A673 (cell line): ENCODE measurements around the gene ST6GALNAC6. TPM values are rescaled to one million over a fixed set of nuclear protein-coding genes. Genes with fewer than 3 reads are reported as not detected.

ENCODE experiments used
- BruUV-seq: library from RNA; stranded (reverse); fragments of 400-500 nt; replicated peaks from 2 replicates; lab custom pipeline; 2021; lab: Mats Ljungman, UMichigan
- CTCF ChIA-PET: fragments of 300-600 bp; sonication (Branson Sonifier 250); formaldehyde crosslinking; loops from one replicate; lab custom pipeline; 2022; ENCODE audit warnings: antibody characterized with exemption; lab: Charles Lee
- POLR2A ChIA-PET: fragments of 300-600 bp; sonication (Branson Sonifier 250); formaldehyde crosslinking; loops from one replicate; lab custom pipeline; 2022; ENCODE audit warnings: antibody characterized with exemption; ENCODE audit not compliant: low non-redundant PET; lab: Charles Lee
- DNase-seq: peaks from one replicate; pipeline ENCODE4 v3.0.0-alpha.2; 2015; ENCODE audit warnings: low spot score
- H3K27ac ChIP-seq: fragments of 200-600 bp; sonication (generic); 2 replicates; pipeline ENCODE4 v1.5.1; 2016; ENCODE audit warnings: mixed run types, low read depth, mild to moderate bottlenecking, mixed read lengths, antibody characterized with exemption, low read length; ENCODE audit not compliant: poor library complexity, severe bottlenecking
- H3K27me3 ChIP-seq: fragments of 200-600 bp; sonication (generic); replicated peaks from 2 replicates; pipeline ENCODE4 v1.6.1; 2017; ENCODE audit warnings: mixed run types, low read depth, mild to moderate bottlenecking, mixed read lengths, antibody characterized with exemption, low read length; ENCODE audit not compliant: insufficient read depth, poor library complexity
- H3K36me3 ChIP-seq: fragments of 200-600 bp; sonication (generic); 2 replicates; pipeline ENCODE4 v1.6.1; 2016; ENCODE audit warnings: mixed run types, mild to moderate bottlenecking, mixed read lengths, antibody characterized with exemption, low read length; ENCODE audit not compliant: insufficient read depth, poor library complexity, severe bottlenecking
- H3K4me1 ChIP-seq: fragments of 200-600 bp; sonication (generic); 2 replicates; pipeline ENCODE4 v1.6.1; 2017; ENCODE audit warnings: mixed run types, mild to moderate bottlenecking, mixed read lengths, antibody characterized with exemption, low read length; ENCODE audit not compliant: insufficient read depth, poor library complexity, severe bottlenecking
- H3K4me3 ChIP-seq: fragments of 200-600 bp; sonication (generic); 2 replicates; pipeline ENCODE4 v1.5.1; 2016; ENCODE audit warnings: low read depth, mixed run types, mild to moderate bottlenecking, mixed read lengths, low read length; ENCODE audit not compliant: poor library complexity, severe bottlenecking
- H3K9me3 ChIP-seq: fragments of 200-600 bp; sonication (generic); 2 replicates; pipeline ENCODE4 v1.6.1; 2016; ENCODE audit warnings: mixed run types, low read depth, mild to moderate bottlenecking, mixed read lengths, antibody characterized with exemption, low read length; ENCODE audit not compliant: poor library complexity, severe bottlenecking
- EZH2 ChIP-seq: fragments of 200-600 bp; sonication (generic); IDR thresholded peaks from 2 replicates; pipeline ENCODE4 v1.6.1; 2017; ENCODE audit warnings: borderline replicate concordance, low read depth, mild to moderate bottlenecking, mixed read lengths, antibody characterized with exemption, low read length; ENCODE audit not compliant: poor library complexity, severe bottlenecking
- intact Hi-C: fragments of 100-400 bp; cut with micrococcal nuclease; formaldehyde crosslinking; loops from one replicate; pipeline ENCODE4 v1.10.0; 2022; ENCODE audit not compliant: unreplicated experiment
- total RNA-seq: library from RNA; stranded (reverse); gene quantifications from 2 replicates; pipeline ENCODE4 v1.2.3, GENCODE V29; 2021
- TF ChIP-seq, protein P1 (sequence below): fragments of 300-800, 200-600 bp; sonication (generic); conservative IDR thresholded peaks from 2 replicates; pipeline ENCODE4 v1.5.1; 2017; ENCODE audit warnings: low read depth, mild to moderate bottlenecking, antibody characterized with exemption, low read length, moderate library complexity, mixed read lengths

ST6GALNAC6 gene
- total RNA-seq, 1 experiment from 2014 or later = 34.7 TPM

DNA sequence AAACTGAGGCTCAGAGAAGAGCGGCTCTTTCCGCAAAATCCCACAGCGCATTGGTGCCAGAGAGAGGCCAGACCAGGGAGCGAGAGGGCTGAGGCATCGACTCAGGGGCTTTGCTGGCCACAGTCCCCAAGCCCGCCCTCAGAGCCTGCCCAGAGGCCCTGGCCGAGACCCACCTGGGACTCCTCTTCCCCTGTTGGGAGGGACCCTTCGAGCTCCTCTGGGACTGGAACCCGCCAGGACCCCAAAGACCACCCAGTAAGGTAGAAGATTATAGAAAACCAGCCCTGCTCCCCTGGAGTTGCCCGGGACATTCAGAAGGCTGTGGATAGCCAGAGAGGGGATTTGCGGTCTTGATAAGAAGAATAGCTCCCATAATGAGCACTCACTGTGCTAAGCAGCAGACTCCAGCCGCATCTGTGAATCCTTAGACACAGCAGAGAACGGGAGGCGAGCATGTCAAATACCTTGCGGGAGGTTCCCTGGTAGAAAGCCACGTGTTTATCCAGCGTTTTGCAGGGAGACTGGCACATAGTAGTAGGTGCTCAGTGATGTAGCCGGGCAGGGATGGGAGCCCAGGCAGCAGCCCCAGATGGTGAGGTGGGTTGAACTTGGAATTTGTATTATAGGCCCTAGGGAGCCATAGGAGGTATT lies 21.3 kb downstream of the ST6GALNAC6 start:
- H3K27ac ChIP-seq = peak overlapping the region; percentile 14
- peak; percentile 33 for DNase-seq
- ChIA-PET POLR2A (no interaction called here), CTCF (no interaction called here)
- no peaks in the 10 kb centered on the region for H3K36me3 ChIP-seq
- TF ChIP-seq, protein P1, sequence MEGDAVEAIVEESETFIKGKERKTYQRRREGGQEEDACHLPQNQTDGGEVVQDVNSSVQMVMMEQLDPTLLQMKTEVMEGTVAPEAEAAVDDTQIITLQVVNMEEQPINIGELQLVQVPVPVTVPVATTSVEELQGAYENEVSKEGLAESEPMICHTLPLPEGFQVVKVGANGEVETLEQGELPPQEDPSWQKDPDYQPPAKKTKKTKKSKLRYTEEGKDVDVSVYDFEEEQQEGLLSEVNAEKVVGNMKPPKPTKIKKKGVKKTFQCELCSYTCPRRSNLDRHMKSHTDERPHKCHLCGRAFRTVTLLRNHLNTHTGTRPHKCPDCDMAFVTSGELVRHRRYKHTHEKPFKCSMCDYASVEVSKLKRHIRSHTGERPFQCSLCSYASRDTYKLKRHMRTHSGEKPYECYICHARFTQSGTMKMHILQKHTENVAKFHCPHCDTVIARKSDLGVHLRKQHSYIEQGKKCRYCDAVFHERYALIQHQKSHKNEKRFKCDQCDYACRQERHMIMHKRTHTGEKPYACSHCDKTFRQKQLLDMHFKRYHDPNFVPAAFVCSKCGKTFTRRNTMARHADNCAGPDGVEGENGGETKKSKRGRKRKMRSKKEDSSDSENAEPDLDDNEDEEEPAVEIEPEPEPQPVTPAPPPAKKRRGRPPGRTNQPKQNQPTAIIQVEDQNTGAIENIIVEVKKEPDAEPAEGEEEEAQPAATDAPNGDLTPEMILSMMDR = no peak
- TF ChIP-seq EZH2 = no peak
- H3K27me3 ChIP-seq = no peaks in the 10 kb centered on the region
- H3K9me3 ChIP-seq = no peaks in the 10 kb centered on the region
- no TSS peak for BruUV-seq
- H3K4me1 ChIP-seq = peaks cover 25% of the 10 kb centered on the region
- intact Hi-C loops = no loop called here
- H3K4me3 ChIP-seq = peak overlapping the region; percentile 50

DNA sequence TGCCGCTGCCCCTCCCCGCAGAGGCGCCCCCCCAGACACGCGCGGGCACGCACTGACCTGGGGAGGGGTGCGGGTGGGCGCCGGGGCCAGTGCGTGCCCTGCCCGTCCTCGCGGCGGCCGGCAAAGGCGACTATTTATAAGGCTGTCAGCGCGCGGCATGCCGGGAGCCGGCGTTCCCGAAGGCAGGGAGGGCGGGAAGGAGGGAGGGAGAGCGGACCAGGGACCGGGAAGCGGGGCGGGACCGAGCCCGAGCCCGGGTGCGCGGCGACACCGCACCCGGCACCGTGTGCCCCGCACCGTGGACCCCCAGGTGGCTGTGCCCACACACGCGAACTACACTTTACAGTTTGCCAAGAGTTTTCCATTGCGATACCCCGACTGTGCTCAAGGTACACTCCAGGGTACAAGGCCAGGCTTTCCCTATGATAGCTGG lies 21.8 kb downstream of the ST6GALNAC6 start, which contains the start of gene AK1:
Gene AK1 (minus strand): TSS at position 110 of the 433 bp plus-strand sequence. CDS start 3,058 bp downstream, outside the sequence.
- Histone ChIP-seq H3K27me3 (no peaks in the 10 kb centered on the region), H3K9me3 (no peaks in the 10 kb centered on the region), H3K36me3 (no peaks in the 10 kb centered on the region), H3K4me3 (peak within 1 kb of the TSS; percentile 50), H3K4me1 (peaks cover 20% of the 10 kb centered on the region), H3K27ac (peak within 1 kb of the TSS; percentile 14)
- POLR2A ChIA-PET = no interaction called here
- TF ChIP-seq EZH2 = no peak
- TF ChIP-seq, protein P1 = no peak
- DNase-seq = peak; percentile 64
- CTCF ChIA-PET = no interaction called here
- no TSS peak for BruUV-seq
- intact Hi-C loops = no loop called here

DNA sequence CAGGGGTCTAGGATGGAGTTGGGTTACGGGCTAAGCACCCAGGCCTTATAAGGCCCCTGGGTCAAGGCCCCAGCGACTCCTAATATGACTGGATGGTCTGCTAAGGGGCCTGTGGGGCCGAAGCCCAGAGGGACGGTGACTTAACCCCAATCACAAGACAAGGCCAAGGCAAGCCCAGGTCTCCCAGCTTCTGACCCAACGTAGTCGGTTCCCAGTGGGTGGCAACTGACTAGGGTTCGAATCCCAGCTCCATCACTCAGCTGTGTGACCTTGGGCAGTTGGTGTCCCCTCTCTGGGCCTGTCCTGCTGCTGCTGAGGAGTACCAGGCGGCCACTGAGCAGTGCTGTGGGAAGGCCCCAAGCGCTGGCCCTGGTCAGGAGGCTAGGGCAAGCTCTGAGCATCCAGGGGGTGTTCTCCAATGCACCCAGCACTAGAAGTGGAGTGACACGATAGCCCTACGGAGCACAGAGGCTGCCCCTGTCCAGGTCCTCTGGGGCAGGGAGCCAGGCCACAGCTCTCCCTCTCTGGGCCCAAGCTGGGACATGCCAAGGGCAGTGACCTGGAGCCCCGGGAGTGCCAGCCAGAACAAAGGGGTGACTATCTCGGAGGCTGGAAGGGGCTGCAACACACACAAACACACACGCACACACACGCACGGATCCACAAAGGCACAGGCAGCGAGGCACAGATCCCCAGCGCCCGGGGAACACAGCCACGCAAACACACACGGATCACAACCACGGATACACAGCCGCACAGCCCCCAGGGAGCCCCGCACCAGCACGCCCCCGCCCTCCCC lies 22.4 kb downstream of the ST6GALNAC6 start:
- no TSS peak for BruUV-seq
- peak overlapping the region; percentile 50 for H3K4me3 ChIP-seq
- ChIA-PET CTCF (no interaction called here), POLR2A (no interaction called here)
- peaks cover 19% of the 10 kb centered on the region for H3K4me1 ChIP-seq
- H3K27me3 ChIP-seq = no peaks in the 10 kb centered on the region
- TF ChIP-seq, protein P1 = no peak
- TF ChIP-seq EZH2 = no peak
- no peak for DNase-seq
- no peak overlapping the region for H3K27ac ChIP-seq
- no peaks in the 10 kb centered on the region for H3K36me3 ChIP-seq
- intact Hi-C loops = no loop called here
- no peaks in the 10 kb centered on the region for H3K9me3 ChIP-seq
